Ishikawa (cell line): ENCODE data around the gene TRAPPC8.

Experiments used
- MAX ChIP-seq: IDR thresholded peaks from 2 replicates; pipeline ENCODE4 v1.6.1; 2012
- NFIC ChIP-seq: IDR thresholded peaks from 2 replicates; pipeline ENCODE4 v1.6.1; 2012
- RAD21 ChIP-seq: IDR thresholded peaks from 2 replicates; pipeline ENCODE4 v1.6.1; 2012; ENCODE audit warnings: low read depth
- YY1 ChIP-seq: IDR thresholded peaks from 2 replicates; pipeline ENCODE4 v1.6.1; 2012; ENCODE audit warnings: low read depth
- ZBTB7A ChIP-seq: IDR thresholded peaks from 2 replicates; pipeline ENCODE4 v1.6.1; 2012; ENCODE audit warnings: low read depth

GRCh38 chr18:31931886-31932240 lies 11.1 kb downstream of the TRAPPC8 start:
- no peak for TF ChIP-seq ZBTB7A
- no peak for TF ChIP-seq RAD21
- TF ChIP-seq YY1: no peak
- TF ChIP-seq NFIC: no peak
- TF ChIP-seq MAX: no peak
